Iris pigment epithelial cell (primary cell): ENCODE results near the gene SLC10A1.
"Not testable (repeated sequence)": the region's sequence is repeated elsewhere in the genome, so short reads cannot be mapped to it uniquely, and the experiment has no call there.

Experiments used
- DNase-seq: peaks from one replicate; pipeline ENCODE4 v3.0.0-alpha.2; 2011; ENCODE audit warnings: low read depth

The SLC10A1 gene

GRCh38 chr14:69796797-69797500, at the start of gene SLC10A1:
Gene SLC10A1, minus strand, starts transcription at chr14:69797241. Its CDS starts 86 bp downstream, at chr14:69797155.
- peak; percentile 23 for DNase-seq

GRCh38 chr14:69845787-69846186, 48.7 kb upstream of the SLC10A1 start:
- no peak for DNase-seq

DNA sequence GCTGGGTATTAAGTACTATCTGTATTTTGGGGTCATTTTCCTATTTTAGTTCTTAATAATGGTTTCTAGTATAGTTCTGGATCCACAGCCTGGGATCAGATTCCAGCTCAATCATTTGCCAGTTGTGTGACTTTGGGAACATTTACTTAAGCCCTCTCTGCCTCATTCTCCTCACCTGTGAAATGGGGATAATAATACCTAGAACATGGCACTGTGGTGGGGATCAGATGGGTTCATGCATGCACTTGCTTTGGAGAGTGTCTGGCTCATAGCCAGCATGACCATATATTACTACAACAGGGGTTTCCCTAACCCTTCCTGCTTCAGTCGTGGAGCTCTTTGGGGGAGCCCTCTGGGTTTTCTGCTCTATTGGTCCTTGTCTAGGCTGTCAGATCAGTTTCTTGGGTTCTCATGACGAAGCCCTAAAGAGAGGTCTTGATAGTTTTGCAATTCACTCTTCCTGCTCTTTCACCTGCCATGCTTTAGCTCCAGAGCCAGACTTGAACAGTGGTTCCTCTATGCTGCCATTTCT, 48.1 kb upstream of the SLC10A1 start:
- no peak for DNase-seq

- DNase-seq: no peak
Observed at GRCh38 chr14:69844171-69844570, 47.1 kb upstream of the SLC10A1 start.

GRCh38 chr14:69842686-69843420, 45.8 kb upstream of the SLC10A1 start:
- no peak for DNase-seq

DNA sequence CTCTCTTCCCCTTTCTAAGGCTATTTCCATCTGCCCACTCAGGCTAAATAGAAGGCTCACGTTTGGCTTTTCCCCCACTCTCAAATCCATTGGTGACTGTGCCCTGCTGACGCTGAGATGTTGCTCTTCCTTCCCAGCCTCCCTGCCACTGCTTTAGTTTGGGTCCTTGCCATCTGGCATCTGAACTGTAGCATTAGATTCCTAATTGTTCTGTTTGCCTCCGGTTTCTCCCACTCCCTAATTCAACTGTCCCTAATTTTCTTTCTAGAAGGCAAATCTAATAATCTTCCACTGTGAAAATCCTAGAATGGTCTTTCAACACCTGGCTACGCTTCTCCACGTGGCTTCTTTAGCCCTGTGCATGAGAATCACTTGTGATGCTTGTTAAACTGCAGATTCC, 44.6 kb upstream of the SLC10A1 start:
- DNase-seq: no peak

GRCh38 chr14:69839661-69840060, 42.6 kb upstream of the SLC10A1 start:
- DNase-seq: no peak

GRCh38 chr14:69838881-69839416, 41.9 kb upstream of the SLC10A1 start:
- no peak for DNase-seq

- DNase-seq: no peak
Observed at GRCh38 chr14:69828879-69829278, 31.8 kb upstream of the SLC10A1 start.

DNA sequence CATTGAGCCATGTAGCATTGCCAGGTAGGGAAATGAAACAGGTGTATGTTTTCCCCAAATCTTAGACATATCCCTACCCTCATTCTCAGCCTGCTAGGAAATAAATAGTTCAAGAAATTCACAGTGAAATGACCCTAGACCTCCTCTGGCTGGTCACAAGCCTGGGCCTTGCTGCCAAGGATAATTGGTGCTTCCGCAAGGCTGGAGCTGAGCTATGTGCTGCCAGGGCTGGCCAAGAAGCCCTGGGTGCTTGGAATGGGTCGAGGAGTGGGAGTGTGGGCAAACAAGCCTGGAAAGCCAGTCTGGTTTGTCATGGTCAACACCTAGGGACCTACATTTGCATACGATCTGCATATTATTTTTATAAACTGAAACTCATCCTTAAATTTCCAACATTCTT, 31.3 kb upstream of the SLC10A1 start:
- DNase-seq: no peak

DNA sequence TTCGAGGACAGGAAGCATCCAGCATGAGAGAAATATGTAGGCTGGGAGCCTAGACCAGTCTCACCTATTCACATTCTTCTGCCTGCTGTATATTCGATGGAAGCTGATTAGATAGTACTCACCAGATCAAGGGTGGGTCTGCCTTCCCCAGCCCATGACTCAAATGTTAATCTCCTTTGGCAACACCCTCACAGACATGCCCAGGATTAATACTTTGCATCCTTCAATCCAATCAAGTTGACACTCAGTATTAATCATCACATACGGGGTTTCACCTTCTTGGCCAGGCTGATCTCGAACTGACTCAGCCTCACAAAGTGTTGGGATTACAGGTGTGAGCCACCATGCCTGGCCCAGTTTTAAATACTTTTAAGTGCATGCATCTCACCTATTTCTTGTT, 30.5 kb upstream of the SLC10A1 start:
- no peak for DNase-seq

DNA sequence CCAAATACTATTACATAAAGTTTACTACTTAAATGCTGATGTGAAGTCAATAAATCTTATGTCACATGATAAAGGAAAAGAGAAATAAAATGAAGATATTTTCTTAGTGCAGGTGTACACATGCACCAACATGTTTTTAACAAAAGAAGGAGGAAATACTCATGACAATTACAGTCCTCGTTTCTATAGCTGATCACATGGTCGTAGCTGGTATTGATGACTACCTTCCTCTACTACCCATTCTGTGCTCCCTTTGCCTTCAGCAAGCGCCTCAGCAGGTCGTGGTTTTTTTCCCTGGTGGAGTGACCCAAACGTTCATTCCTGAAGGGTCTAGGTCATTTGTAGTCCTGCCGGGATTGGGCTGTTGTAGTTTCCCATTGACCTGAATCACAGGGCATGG, 25.4 kb upstream of the SLC10A1 start:
- DNase-seq: no peak

DNA sequence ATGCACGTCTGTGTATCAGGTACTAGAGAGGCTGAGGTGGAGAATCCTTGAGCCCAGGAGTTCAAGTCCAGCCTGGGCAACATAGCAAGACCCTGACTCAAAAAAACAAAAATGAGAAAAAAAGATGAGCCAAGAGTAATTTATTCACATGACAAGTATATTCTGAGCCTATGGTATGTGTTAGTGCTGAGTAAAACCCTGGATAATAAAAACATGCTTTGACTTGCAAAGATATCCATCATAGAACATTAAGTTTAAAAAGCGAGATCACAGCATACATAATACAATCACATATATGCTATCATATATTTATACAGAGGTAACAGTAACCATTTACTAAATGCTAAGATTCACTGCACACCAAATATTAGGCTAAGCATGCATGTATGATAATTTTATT, 23.9 kb upstream of the SLC10A1 start:
- no peak for DNase-seq

DNA sequence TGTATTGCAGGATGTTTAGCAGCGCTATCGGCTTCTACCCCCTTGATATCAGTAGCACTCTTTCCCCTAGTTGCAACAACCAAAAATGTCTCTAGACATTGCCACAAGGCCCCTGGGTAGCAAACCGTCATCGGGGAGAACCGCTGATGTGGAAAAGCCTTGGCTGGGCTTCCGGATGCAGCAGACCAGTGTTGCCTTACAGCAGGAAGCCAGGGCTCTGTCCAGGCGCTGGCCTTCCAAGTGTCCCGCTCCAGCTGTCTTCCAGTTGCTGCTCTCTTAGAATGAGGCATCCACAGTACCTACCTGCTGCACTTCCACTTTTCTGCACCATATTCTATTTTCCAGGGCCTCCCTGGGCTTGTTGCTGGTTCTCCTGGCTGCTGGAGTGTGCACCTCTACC, 22.6 kb upstream of the SLC10A1 start:
- no peak for DNase-seq

- peak; percentile 59 for DNase-seq
Observed at GRCh38 chr14:69818758-69819191, 21.7 kb upstream of the SLC10A1 start.

DNA sequence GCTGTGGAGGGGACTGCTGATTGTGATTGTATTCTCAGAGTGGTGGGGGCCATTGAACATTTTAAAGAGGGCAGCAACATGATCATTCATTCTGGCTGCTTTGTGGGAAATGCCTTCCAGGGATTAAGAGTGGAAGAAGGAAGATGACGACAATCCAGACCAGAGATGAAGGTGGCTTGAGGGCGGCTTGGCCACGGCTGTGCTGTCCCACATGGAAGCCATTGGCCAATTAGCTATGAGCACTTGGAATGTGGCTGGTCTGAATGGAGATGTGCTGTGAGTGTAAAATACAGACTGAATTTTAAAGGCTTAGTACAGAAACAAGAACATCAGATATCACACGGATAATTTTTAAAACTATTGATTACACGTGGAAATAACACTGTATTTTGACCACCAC, 19.2 kb upstream of the SLC10A1 start:
- no peak for DNase-seq

GRCh38 chr14:69815556-69815955, 18.5 kb upstream of the SLC10A1 start:
- no peak for DNase-seq

- no peak for DNase-seq
Observed at GRCh38 chr14:69814397-69814796, 17.4 kb upstream of the SLC10A1 start.

DNA sequence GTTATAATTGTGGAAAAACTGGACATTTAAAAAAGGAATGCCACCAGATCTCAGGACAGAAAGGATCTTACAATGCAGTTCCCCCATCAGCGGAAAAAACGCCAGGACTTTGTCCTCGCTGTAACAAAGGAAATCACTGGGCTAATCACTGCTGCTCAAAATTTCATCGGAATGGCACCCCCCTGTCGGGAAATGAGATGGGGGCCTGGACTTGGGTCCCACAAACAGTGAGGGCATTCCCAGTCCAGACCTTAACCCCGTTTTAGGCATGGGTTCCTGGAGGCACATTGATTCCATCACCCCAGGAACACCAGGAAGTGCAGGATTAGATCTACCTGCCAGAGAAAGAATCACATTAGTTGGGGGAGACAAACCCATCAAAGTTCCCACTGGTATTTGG, 16.3 kb upstream of the SLC10A1 start:
- DNase-seq: not testable (repeated sequence)

DNA sequence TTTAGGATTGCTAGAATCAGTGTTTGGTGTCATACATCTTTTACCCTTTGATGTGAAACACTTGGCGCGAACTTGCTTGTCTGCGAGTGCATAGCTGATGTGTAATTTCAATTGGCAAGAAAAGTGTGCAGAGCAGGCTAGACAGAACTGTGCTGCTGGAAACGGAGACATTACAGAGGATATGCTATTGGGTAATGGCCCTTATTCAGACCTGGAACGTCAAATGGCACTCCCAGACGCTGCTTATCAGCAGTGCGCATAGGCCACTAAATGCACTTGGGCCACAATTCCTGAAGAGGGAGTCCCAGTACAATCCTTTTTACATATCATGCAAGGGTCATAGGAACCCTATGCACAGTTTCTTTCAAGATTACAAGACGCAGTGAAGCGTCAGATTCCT, 15.7 kb upstream of the SLC10A1 start:
- DNase-seq: no peak

GRCh38 chr14:69811868-69812252, 14.8 kb upstream of the SLC10A1 start:
- DNase-seq: no peak

DNA sequence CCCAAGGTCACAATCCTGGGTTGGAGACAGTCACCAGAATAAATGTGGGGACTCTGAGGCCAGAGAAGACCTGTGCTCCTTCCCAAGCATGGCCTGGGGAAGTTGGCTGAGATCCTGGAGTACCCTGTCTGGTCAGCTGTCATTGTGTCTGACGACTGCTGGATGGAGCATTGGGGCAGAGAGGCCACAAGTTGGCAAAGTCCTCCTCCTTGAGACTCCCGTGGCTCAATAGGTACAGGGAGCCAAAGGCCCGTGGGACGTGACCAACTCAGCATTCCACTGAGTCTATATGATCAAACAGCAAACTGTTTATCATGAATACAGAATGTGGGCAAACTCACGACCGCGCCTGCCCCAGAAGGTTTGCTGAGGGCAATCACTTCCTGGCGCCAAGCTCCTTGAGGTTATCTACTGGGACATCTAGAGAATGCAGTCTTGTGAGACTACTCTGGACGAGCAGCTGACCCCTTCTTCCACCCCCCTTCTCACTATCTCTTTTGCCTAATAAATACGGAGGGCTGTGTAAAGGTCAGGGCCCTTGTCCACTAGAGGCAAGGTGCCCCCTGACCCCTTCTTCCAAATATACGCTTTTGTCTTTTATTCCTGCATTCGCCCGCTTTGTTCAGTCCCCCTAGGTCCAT, 14.3 kb upstream of the SLC10A1 start:
- DNase-seq: no peak
